Hepatocyte (in vitro differentiated cells): ENCODE data around the gene BLNK. TPM values are rescaled to one million over a fixed set of nuclear protein-coding genes. Genes with fewer than 3 reads are reported as not detected.
A peak's percentile ranks its signal among the peaks of the same experiment; 100 is the strongest.

ENCODE experiments used
- DNase-seq: peaks from one replicate; pipeline ENCODE4 v3.0.0-alpha.2; 2016; ENCODE audit warnings: low spot score
- H2AFZ ChIP-seq: fragments of 200-600 bp; sonication (generic); 2 replicates; pipeline ENCODE4 v1.6.0; 2016; ENCODE audit warnings: antibody characterized with exemption, mild to moderate bottlenecking
- H3K27ac ChIP-seq: fragments of 200-600 bp; sonication (generic); 2 replicates; pipeline ENCODE4 v1.5.1; 2016; ENCODE audit warnings: mild to moderate bottlenecking
- H3K27me3 ChIP-seq: fragments of 200-600 bp; sonication (generic); 2 replicates; pipeline ENCODE4 v1.6.1; 2016
- H3K36me3 ChIP-seq: fragments of 200-600 bp; sonication (generic); replicated peaks from 2 replicates; pipeline ENCODE4 v1.5.1; 2016; ENCODE audit warnings: low read depth; ENCODE audit not compliant: insufficient read depth
- H3K4me1 ChIP-seq: fragments of 200-600 bp; sonication (generic); 2 replicates; pipeline ENCODE4 v1.5.1; 2016; ENCODE audit warnings: mild to moderate bottlenecking, moderate library complexity; ENCODE audit not compliant: insufficient read depth
- H3K4me2 ChIP-seq: fragments of 200-600 bp; sonication (generic); 2 replicates; pipeline ENCODE4 v1.6.0; 2016
- H3K4me3 ChIP-seq: fragments of 200-600 bp; sonication (generic); 2 replicates; pipeline ENCODE4 v1.5.1; 2016; ENCODE audit warnings: mild to moderate bottlenecking
- H3K79me2 ChIP-seq: fragments of 200-600 bp; sonication (generic); 2 replicates; pipeline ENCODE4 v1.6.0; 2017; ENCODE audit warnings: mild to moderate bottlenecking
- H3K9me2 ChIP-seq: fragments of 200-600 bp; sonication (generic); replicated peaks from 2 replicates; pipeline ENCODE4 v1.6.0; 2017; ENCODE audit warnings: mild to moderate bottlenecking; ENCODE audit not compliant: insufficient read depth
- H3K9me3 ChIP-seq: fragments of 200-600 bp; sonication (generic); 2 replicates; pipeline ENCODE4 v1.5.1; 2016; ENCODE audit warnings: low read depth, mild to moderate bottlenecking
- H4K20me1 ChIP-seq: fragments of 200-600 bp; sonication (generic); 2 replicates; pipeline ENCODE4 v1.6.0; 2016; ENCODE audit warnings: mild to moderate bottlenecking; ENCODE audit not compliant: insufficient read depth, poor library complexity, severe bottlenecking
- CTCF ChIP-seq: fragments of 200-600 bp; sonication (generic); IDR thresholded peaks from 2 replicates; pipeline ENCODE4 v1.5.1; 2016; ENCODE audit warnings: antibody characterized with exemption, mild to moderate bottlenecking; ENCODE audit not compliant: poor library complexity
- EZH2 ChIP-seq: fragments of 200-600 bp; sonication (generic); IDR thresholded peaks from 2 replicates; pipeline ENCODE4 v1.6.1; 2016; ENCODE audit warnings: antibody characterized with exemption, mild to moderate bottlenecking, borderline replicate concordance
- EZH2phosphoT487 ChIP-seq: fragments of 200-600 bp; sonication (generic); IDR thresholded peaks from one replicate; pipeline ENCODE4 v1.6.1; 2018; ENCODE audit warnings: antibody characterized with exemption, mild to moderate bottlenecking, low read depth, moderate library complexity; ENCODE audit not compliant: unreplicated experiment, severe bottlenecking
- WGBS: methylation state at CpG from one replicate; pipeline ENCODE4 v1.1.6; 2016; ENCODE audit warnings: low lambda C conversion rate; ENCODE audit errors: missing lambda C conversion rate; 5-methylcytosine and 5-hydroxymethylcytosine counted together
- polyA plus RNA-seq: library from polyadenylated mRNA; unstranded; fragments of >200 nt; fragmentation: Nextera tagmentation; extraction: Ambion mirVana; gene quantifications from 2 replicates; pipeline ENCODE4 v1.2.1, GENCODE V29; 2016
- total RNA-seq: library from RNA; depleted of rRNA; stranded (reverse); fragments of >200 nt; gene quantifications from 2 replicates; pipeline ENCODE4 v1.2.3, GENCODE V29; 2014

BLNK gene
- total and polyA plus RNA-seq, 2 experiments from 2014 or later = 6.3 to 6.9 TPM

DNA sequence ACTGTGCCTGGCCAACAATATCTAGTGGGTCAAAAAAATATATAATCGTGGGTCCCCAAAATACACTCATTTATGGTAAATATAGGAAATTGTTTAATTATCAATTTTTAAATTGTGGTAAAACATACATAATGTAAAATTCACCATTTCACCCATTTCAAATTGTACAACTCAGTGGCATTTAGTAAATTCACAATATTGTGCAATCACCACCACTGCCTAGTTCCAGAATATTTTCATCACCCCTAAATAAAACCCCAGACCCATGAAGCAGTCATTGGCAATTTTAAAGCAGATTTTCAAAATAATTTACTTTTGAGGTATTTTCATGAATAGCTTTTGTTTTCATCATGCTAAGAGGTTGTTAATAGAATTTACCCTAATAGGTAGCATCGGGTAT, 10.2 kb downstream of the BLNK start:
- Histone ChIP-seq H3K4me3 (no peak overlapping the region), H3K9me3 (no peaks in the 10 kb centered on the region), H3K36me3 (no peaks in the 10 kb centered on the region), H3K27me3 (no peaks in the 10 kb centered on the region), H3K4me2 (no peak overlapping the region), H3K9me2 (no peaks in the 10 kb centered on the region), H3K27ac (peak overlapping the region; percentile 47), H3K79me2 (no peaks in the 10 kb centered on the region), H4K20me1 (no peaks in the 10 kb centered on the region), H3K4me1 (peaks cover 7% of the 10 kb centered on the region), H2AFZ (no peak overlapping the region)
- no peak for TF ChIP-seq CTCF
- no peak for DNase-seq
- 89% methylated on average over 2 of the region's 2 CpGs for WGBS

- H3K36me3 ChIP-seq = no peaks in the 10 kb centered on the region
- H3K4me3 ChIP-seq = no peak overlapping the region
- H3K27me3 ChIP-seq = no peaks in the 10 kb centered on the region
- no peaks in the 10 kb centered on the region for H4K20me1 ChIP-seq
- H2AFZ ChIP-seq = no peak overlapping the region
- H3K9me3 ChIP-seq = no peaks in the 10 kb centered on the region
- no peaks in the 10 kb centered on the region for H3K79me2 ChIP-seq
- H3K27ac ChIP-seq = peak overlapping the region; percentile 0
- H3K9me2 ChIP-seq = no peaks in the 10 kb centered on the region
- H3K4me1 ChIP-seq = peaks cover 7% of the 10 kb centered on the region
- TF ChIP-seq EZH2 = no peak
- no peak for TF ChIP-seq EZH2phosphoT487
- no peak for TF ChIP-seq CTCF
- H3K4me2 ChIP-seq = no peak overlapping the region
- DNase-seq = no peak
- 51% methylated on average over 3 of the region's 3 CpGs for WGBS
Observed at GRCh38 chr10:96260014-96260413, 11.4 kb downstream of the BLNK start.

DNA sequence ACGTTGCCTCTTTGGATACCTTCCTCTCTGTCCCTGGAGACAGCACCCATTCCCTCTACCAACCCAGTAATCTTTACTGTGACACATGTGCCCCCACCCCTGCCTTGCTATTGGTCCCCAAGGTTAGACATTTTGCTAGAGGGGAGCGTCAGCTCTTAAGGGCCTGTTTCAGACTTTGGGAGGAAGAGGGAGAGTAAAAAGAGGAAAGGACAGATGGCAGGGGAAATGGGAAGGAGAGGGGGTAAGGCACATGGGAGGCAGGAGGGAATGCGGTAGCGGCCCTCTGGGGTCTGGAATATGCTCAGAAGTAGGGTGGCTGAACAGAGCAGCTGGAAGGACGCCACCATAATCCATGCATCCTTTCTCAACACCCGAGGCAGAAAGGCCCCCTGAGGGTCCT, 12.2 kb downstream of the BLNK start:
- Histone ChIP-seq H3K27me3 (no peaks in the 10 kb centered on the region), H3K9me3 (no peaks in the 10 kb centered on the region), H3K4me1 (peaks cover 7% of the 10 kb centered on the region), H3K79me2 (no peaks in the 10 kb centered on the region), H3K9me2 (no peaks in the 10 kb centered on the region), H3K27ac (no peak overlapping the region), H3K36me3 (no peaks in the 10 kb centered on the region), H3K4me3 (no peak overlapping the region), H3K4me2 (no peak overlapping the region), H4K20me1 (no peaks in the 10 kb centered on the region), H2AFZ (no peak overlapping the region)
- no peak for TF ChIP-seq EZH2phosphoT487
- TF ChIP-seq CTCF = no peak
- TF ChIP-seq EZH2 = no peak
- WGBS = 92% methylated on average over 6 of the region's 6 CpGs
- DNase-seq = no peak

GRCh38 chr10:96257944-96258343, 13.4 kb downstream of the BLNK start:
- peaks cover 7% of the 10 kb centered on the region for H3K4me1 ChIP-seq
- no peaks in the 10 kb centered on the region for H3K9me3 ChIP-seq
- H3K9me2 ChIP-seq = no peaks in the 10 kb centered on the region
- no peaks in the 10 kb centered on the region for H3K79me2 ChIP-seq
- H3K36me3 ChIP-seq = no peaks in the 10 kb centered on the region
- no peaks in the 10 kb centered on the region for H3K27me3 ChIP-seq
- WGBS = 81% methylated on average over 4 of the region's 4 CpGs
- no peaks in the 10 kb centered on the region for H4K20me1 ChIP-seq
- H3K27ac ChIP-seq = no peak overlapping the region
- no peak for TF ChIP-seq EZH2phosphoT487
- no peak for TF ChIP-seq EZH2
- no peak for TF ChIP-seq CTCF
- DNase-seq = no peak
- H2AFZ ChIP-seq = no peak overlapping the region
- H3K4me2 ChIP-seq = no peak overlapping the region
- no peak overlapping the region for H3K4me3 ChIP-seq
